ACC112 (cell line): ENCODE results near the gene OSBP.

ENCODE experiments used
- H2AFZ ChIP-seq: fragments of 200-600 bp; sonication (generic); one replicate; pipeline ENCODE4 v1.6.0; 2017; ENCODE audit warnings: antibody characterized with exemption, low read length; ENCODE audit not compliant: unreplicated experiment
- H3K27ac ChIP-seq: fragments of 200-600 bp; sonication (generic); 2 replicates; pipeline ENCODE4 v1.5.1; 2014; ENCODE audit warnings: low read depth, mild to moderate bottlenecking, antibody characterized with exemption, low read length, moderate library complexity
- H3K27me3 ChIP-seq: fragments of 200-600 bp; sonication (generic); 2 replicates; pipeline ENCODE4 v1.6.1; 2014; ENCODE audit warnings: mild to moderate bottlenecking, antibody characterized with exemption, low read length, moderate library complexity, mixed read lengths; ENCODE audit not compliant: insufficient read depth
- H3K36me3 ChIP-seq: fragments of 200-600 bp; sonication (generic); 2 replicates; pipeline ENCODE4 v1.6.1; 2016; ENCODE audit warnings: mild to moderate bottlenecking, antibody characterized with exemption, low read length, moderate library complexity, mixed read lengths; ENCODE audit not compliant: insufficient read depth
- H3K4me1 ChIP-seq: fragments of 200-600 bp; sonication (generic); one replicate; pipeline ENCODE4 v1.6.1; 2016; ENCODE audit warnings: low read length, mixed read lengths; ENCODE audit not compliant: insufficient read depth, unreplicated experiment, control insufficient read depth
- H3K4me3 ChIP-seq: fragments of 200-600 bp; sonication (generic); 2 replicates; pipeline ENCODE4 v1.5.1; 2014; ENCODE audit warnings: mild to moderate bottlenecking, low read depth, low read length
- H3K79me2 ChIP-seq: fragments of 200-600 bp; sonication (generic); one replicate; pipeline ENCODE4 v1.6.0; 2016; ENCODE audit warnings: low read length; ENCODE audit not compliant: control insufficient read depth, unreplicated experiment, insufficient read depth

The OSBP gene

GRCh38 chr11:59607703-59608454, 7.7 kb downstream of the OSBP start:
- Histone ChIP-seq H3K27ac (no peak overlapping the region), H3K4me1 (peaks cover 13% of the 10 kb centered on the region), H2AFZ (no peak overlapping the region), H3K4me3 (no peak overlapping the region), H3K36me3 (peaks cover 34% of the 10 kb centered on the region), H3K79me2 (peaks cover 24% of the 10 kb centered on the region), H3K27me3 (no peaks in the 10 kb centered on the region)

GRCh38 chr11:59602432-59602831, 13.1 kb downstream of the OSBP start:
- Histone ChIP-seq H3K4me3 (no peak overlapping the region), H3K79me2 (peaks cover 3% of the 10 kb centered on the region), H3K36me3 (peaks cover 38% of the 10 kb centered on the region)

GRCh38 chr11:59601788-59602187, 13.8 kb downstream of the OSBP start:
- H3K79me2 ChIP-seq, result peaks cover 2% of the 10 kb centered on the region
- no peaks in the 10 kb centered on the region for H3K4me1 ChIP-seq
- H3K4me3 ChIP-seq, result no peak overlapping the region
- H2AFZ ChIP-seq, result no peak overlapping the region
- H3K27me3 ChIP-seq, result no peaks in the 10 kb centered on the region
- peaks cover 33% of the 10 kb centered on the region for H3K36me3 ChIP-seq
- no peak overlapping the region for H3K27ac ChIP-seq

More at GRCh38 chr11:59602432-59602831, 13.1 kb downstream of the OSBP start:
- Histone ChIP-seq H2AFZ (no peak overlapping the region), H3K27ac (no peak overlapping the region), H3K4me1 (no peaks in the 10 kb centered on the region), H3K27me3 (no peaks in the 10 kb centered on the region)

GRCh38 chr11:59600636-59601035, 14.9 kb downstream of the OSBP start:
- Histone ChIP-seq H3K79me2 (no peaks in the 10 kb centered on the region), H3K4me1 (no peaks in the 10 kb centered on the region), H3K4me3 (no peak overlapping the region), H3K27ac (no peak overlapping the region), H3K36me3 (peaks cover 32% of the 10 kb centered on the region), H3K27me3 (no peaks in the 10 kb centered on the region), H2AFZ (no peak overlapping the region)

GRCh38 chr11:59600234-59600633, 15.3 kb downstream of the OSBP start:
- Histone ChIP-seq H3K27ac (no peak overlapping the region), H3K27me3 (no peaks in the 10 kb centered on the region), H3K4me3 (no peak overlapping the region), H2AFZ (no peak overlapping the region), H3K79me2 (no peaks in the 10 kb centered on the region), H3K36me3 (peaks cover 30% of the 10 kb centered on the region), H3K4me1 (no peaks in the 10 kb centered on the region)

GRCh38 chr11:59598961-59599360, 16.6 kb downstream of the OSBP start:
- H3K27ac ChIP-seq, result no peak overlapping the region
- H3K36me3 ChIP-seq, result peaks cover 41% of the 10 kb centered on the region
- no peak overlapping the region for H3K4me3 ChIP-seq
- H3K79me2 ChIP-seq, result no peaks in the 10 kb centered on the region
- H3K27me3 ChIP-seq, result no peaks in the 10 kb centered on the region
- H3K4me1 ChIP-seq, result no peaks in the 10 kb centered on the region
- H2AFZ ChIP-seq, result no peak overlapping the region

GRCh38 chr11:59584294-59584693, 31.3 kb downstream of the OSBP start:
- Histone ChIP-seq H3K4me3 (no peak overlapping the region), H2AFZ (no peak overlapping the region), H3K27me3 (no peaks in the 10 kb centered on the region), H3K79me2 (no peaks in the 10 kb centered on the region), H3K27ac (no peak overlapping the region), H3K36me3 (peaks cover 32% of the 10 kb centered on the region), H3K4me1 (peaks cover 3% of the 10 kb centered on the region)

GRCh38 chr11:59582006-59582405, 33.6 kb downstream of the OSBP start:
- peaks cover 26% of the 10 kb centered on the region for H3K36me3 ChIP-seq
- no peak overlapping the region for H3K27ac ChIP-seq
- H3K4me3 ChIP-seq, result no peak overlapping the region

GRCh38 chr11:59578369-59578768, 37.2 kb downstream of the OSBP start:
- H3K79me2 ChIP-seq, result no peaks in the 10 kb centered on the region
- no peak overlapping the region for H3K27ac ChIP-seq
- no peak overlapping the region for H3K4me3 ChIP-seq
- no peak overlapping the region for H2AFZ ChIP-seq
- H3K27me3 ChIP-seq, result no peaks in the 10 kb centered on the region
- H3K36me3 ChIP-seq, result peaks cover 24% of the 10 kb centered on the region; the same call in 1 of the 2 replicates
- H3K4me1 ChIP-seq, result peaks cover 15% of the 10 kb centered on the region

More at GRCh38 chr11:59582006-59582405, 33.6 kb downstream of the OSBP start:
- H3K79me2 ChIP-seq, result no peaks in the 10 kb centered on the region
- peaks cover 3% of the 10 kb centered on the region for H3K4me1 ChIP-seq
- no peak overlapping the region for H2AFZ ChIP-seq
- no peaks in the 10 kb centered on the region for H3K27me3 ChIP-seq

- Histone ChIP-seq H3K27me3 (no peaks in the 10 kb centered on the region), H3K36me3 (peaks cover 24% of the 10 kb centered on the region; the same call in 1 of the 2 replicates), H3K27ac (no peak overlapping the region), H3K4me1 (peaks cover 21% of the 10 kb centered on the region), H2AFZ (no peak overlapping the region), H3K79me2 (no peaks in the 10 kb centered on the region), H3K4me3 (no peak overlapping the region)
Observed at GRCh38 chr11:59575505-59575904, 40.1 kb downstream of the OSBP start.

GRCh38 chr11:59574932-59575502, 40.6 kb downstream of the OSBP start:
- Histone ChIP-seq H3K36me3 (peaks cover 20% of the 10 kb centered on the region; the same call in 1 of the 2 replicates), H3K4me1 (peaks cover 21% of the 10 kb centered on the region), H3K27me3 (no peaks in the 10 kb centered on the region), H2AFZ (no peak overlapping the region), H3K27ac (peak overlapping the region; percentile 2; the same call in 1 of the 2 replicates), H3K4me3 (no peak overlapping the region), H3K79me2 (no peaks in the 10 kb centered on the region)
